K562 (cell line): Measurements from ENCODE around the gene GNRHR. TPM values are rescaled to one million over a fixed set of nuclear protein-coding genes. Genes with fewer than 3 reads are reported as not detected.

Experiments used
- E2F8 ChIP-seq: fragments of 450-650 bp; IDR thresholded peaks from 2 replicates; pipeline ENCODE4 v1.7.1; 2018; ENCODE audit warnings: mild to moderate bottlenecking, low read depth; ENCODE audit not compliant: partially characterized antibody
- EHMT2 ChIP-seq: fragments of 450-650 bp; IDR thresholded peaks from 2 replicates; pipeline ENCODE4 v1.6.1; 2018; ENCODE audit warnings: antibody characterized with exemption
- HMG20B ChIP-seq: fragments of 250-450 bp; sonication (Bioruptor Pico); IDR thresholded peaks from 2 replicates; pipeline ENCODE4 v1.5.0; 2021; ENCODE audit warnings: mild to moderate bottlenecking
- KLF10 ChIP-seq: fragments of 250-450 bp; sonication (Bioruptor Pico); IDR thresholded peaks from 2 replicates; pipeline ENCODE4 v1.6.1; 2021; ENCODE audit warnings: matching md5 sums
- MAFG ChIP-seq: fragments of 450-650 bp; conservative IDR thresholded peaks from 2 replicates; pipeline ENCODE4 v1.6.1; 2016; ENCODE audit warnings: missing genetic modification characterization, missing compliant biosample characterization
- MCM2 ChIP-seq: fragments of 450-650 bp; IDR thresholded peaks from 2 replicates; pipeline ENCODE4 v1.6.1; 2017; ENCODE audit warnings: low read depth, mild to moderate bottlenecking
- MITF ChIP-seq: IDR thresholded peaks from 2 replicates; pipeline ENCODE4 v1.6.1; 2014; ENCODE audit warnings: antibody characterized with exemption
- NFE2L1 ChIP-seq: fragments of 450-650 bp; IDR thresholded peaks from 2 replicates; pipeline ENCODE4 v1.6.1; 2016; ENCODE audit warnings: missing genetic modification characterization, low read depth, mild to moderate bottlenecking, missing compliant biosample characterization, moderate library complexity, borderline replicate concordance
- NR2C2 ChIP-seq, 2 experiments: fragments of 200-800 bp in 1 of 2; sonication (Bioruptor generic) in 1 of 2; sonication (generic) in 1 of 2; formaldehyde crosslinking in 1 of 2; IDR thresholded peaks; 2 replicates each; pipeline versions ENCODE4 v1.6.1 to v1.8.0; 2016 to 2022; ENCODE audit warnings: mild to moderate bottlenecking in 1 of 2, missing compliant biosample characterization in 1 of 2, missing genetic modification characterization in 1 of 2, missing genetic modification reagents in 1 of 2
- RAD21 ChIP-seq, 2 experiments: fragments of 250-450 bp in 1 of 2; fragments of 450-650 bp in 1 of 2; sonication (Bioruptor Pico) in 1 of 2; formaldehyde crosslinking in 1 of 2; IDR thresholded peaks in 1 of 2; conservative IDR thresholded peaks in 1 of 2; 2 replicates each; pipeline versions ENCODE4 v1.4.0 to v1.8.0; 2020 to 2022; ENCODE audit warnings: mild to moderate bottlenecking in 2 of 2, moderate library complexity in 1 of 2
- RAD51 ChIP-seq: fragments of 450-650 bp; IDR thresholded peaks from 2 replicates; pipeline ENCODE4 v1.7.1; 2016; ENCODE audit warnings: low read depth, mild to moderate bottlenecking, borderline replicate concordance
- RFX7 ChIP-seq: fragments of 250-450 bp; sonication (Bioruptor Pico); IDR thresholded peaks from 2 replicates; pipeline ENCODE4 v1.5.1; 2021; ENCODE audit warnings: mild to moderate bottlenecking
- RHOXF2B ChIP-seq: fragments of 250-450 bp; sonication (Bioruptor Pico); conservative IDR thresholded peaks from 2 replicates; pipeline ENCODE4 v1.5.1; 2021
- SIN3A ChIP-seq, 2 experiments: fragments of 150-350 bp in 1 of 2; IDR thresholded peaks; 2 replicates each; pipeline ENCODE4 v1.6.1; 2011 to 2016; ENCODE audit warnings: borderline replicate concordance in 2 of 2, low read depth in 2 of 2, low read length in 2 of 2, mild to moderate bottlenecking in 2 of 2, moderate library complexity in 2 of 2; ENCODE audit not compliant: control insufficient read depth in 1 of 2
- SRSF9 ChIP-seq: fragments of 200-400 bp; formaldehyde crosslinking; IDR thresholded peaks from 2 replicates; pipeline ENCODE4 v1.6.1; 2017; ENCODE audit warnings: low read depth, low read length, borderline replicate concordance
- ZNF41 ChIP-seq: fragments of 250-450 bp; sonication (Bioruptor Pico); conservative IDR thresholded peaks from 2 replicates; pipeline ENCODE4 v1.4.0; 2020; ENCODE audit warnings: mild to moderate bottlenecking
- polyA plus RNA-seq, 8 experiments: library from polyadenylated mRNA; depleted of rRNA in 4 of 8; stranded (reverse) in 5 of 8; unstranded in 3 of 8; fragments of >200 nt; fragmentation: Nextera tagmentation in 2 of 8; fragmentation: Illumina TruSeq in 1 of 8; extraction: Ambion mirVana in 2 of 8; extraction: Trizol in 1 of 8; gene quantifications; 2 replicates each; pipeline versions ENCODE4 v1.2.1 to v1.2.3, GENCODE V29; 2011 to 2014; ENCODE audit warnings: inconsistent platforms in 1 of 8, missing spikeins in 1 of 8
- total RNA-seq, 7 experiments: library from RNA; depleted of rRNA in 6 of 7; stranded (reverse); fragments of >200 nt in 6 of 7; fragmentation: Illumina TruSeq in 2 of 7; extraction: Trizol in 2 of 7; gene quantifications; 2 replicates each; pipeline versions ENCODE4 v1.2.1 to v1.2.3, GENCODE V29; 2011 to 2021; ENCODE audit warnings: low replicate concordance in 1 of 7
- TF ChIP-seq, protein P1 (sequence below): sonication (generic); formaldehyde crosslinking; IDR thresholded peaks from 2 replicates; pipeline ENCODE4 v1.8.0; 2022; ENCODE audit warnings: missing genetic modification reagents, mild to moderate bottlenecking, moderate library complexity, borderline replicate concordance
- TF ChIP-seq, protein P2 (sequence below), 3 experiments: fragments of 200-800 bp in 1 of 3; sonication (Bioruptor generic) in 1 of 3; sonication (generic) in 1 of 3; formaldehyde crosslinking in 1 of 3; IDR thresholded peaks; 2 replicates each; pipeline versions ENCODE4 v1.6.1 to v1.8.0; 2016 to 2022; ENCODE audit warnings: mild to moderate bottlenecking in 2 of 3, missing compliant biosample characterization in 2 of 3, missing genetic modification characterization in 2 of 3, missing genetic modification reagents in 1 of 3
- TF ChIP-seq, protein P3 (sequence below): sonication (generic); formaldehyde crosslinking; IDR thresholded peaks from 2 replicates; pipeline ENCODE4 v1.8.0; 2022; ENCODE audit warnings: missing genetic modification reagents, mild to moderate bottlenecking, borderline replicate concordance

The GNRHR gene
- total and polyA plus RNA-seq, 9 of the 15 experiments (the other 6 are each of a cell fraction or from before 2014, with no cell fraction given) = 0.06 to 0.13 TPM; not detected in 7

- no peak for TF ChIP-seq NR2C2 (CRISPR knock-in tag; IDR thresholded peaks at IDR 0.05)
- TF ChIP-seq NR2C2 (tag; IDR thresholded peaks at IDR 0.05) = no peak
- no peak for TF ChIP-seq SRSF9
- no peak for TF ChIP-seq NFE2L1
- TF ChIP-seq MAFG (tag) = no peak
- no peak for TF ChIP-seq HMG20B
- no peak for TF ChIP-seq RAD51
- no peak for TF ChIP-seq EHMT2
- no peak for TF ChIP-seq RHOXF2B (CRISPR knock-in tag)
- TF ChIP-seq RFX7 (CRISPR knock-in tag) = no peak
- TF ChIP-seq E2F8 = no peak
- no peak for TF ChIP-seq KLF10
- peak in 1 of 2 experiments; percentile 35; a peak in 2 of 4 replicates for TF ChIP-seq RAD21 (CRISPR knock-in tag; conservative IDR thresholded peaks at IDR 0.05 in 1 of 2, IDR thresholded peaks at IDR 0.05 in 1 of 2)
- TF ChIP-seq SIN3A (IDR thresholded peaks at IDR 0.05; ENCODE audit: borderline replicate concordance in 2 of 2, control insufficient read depth in 1 of 2, low read depth in 2 of 2, low read length in 2 of 2) = no peak
- TF ChIP-seq, protein P1, sequence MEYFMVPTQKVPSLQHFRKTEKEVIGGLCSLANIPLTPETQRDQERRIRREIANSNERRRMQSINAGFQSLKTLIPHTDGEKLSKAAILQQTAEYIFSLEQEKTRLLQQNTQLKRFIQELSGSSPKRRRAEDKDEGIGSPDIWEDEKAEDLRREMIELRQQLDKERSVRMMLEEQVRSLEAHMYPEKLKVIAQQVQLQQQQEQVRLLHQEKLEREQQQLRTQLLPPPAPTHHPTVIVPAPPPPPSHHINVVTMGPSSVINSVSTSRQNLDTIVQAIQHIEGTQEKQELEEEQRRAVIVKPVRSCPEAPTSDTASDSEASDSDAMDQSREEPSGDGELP (CRISPR knock-in tag) = 0 out of 2 replicates have a peak, but pooled peaks have one; percentile 22
- TF ChIP-seq, protein P2, sequence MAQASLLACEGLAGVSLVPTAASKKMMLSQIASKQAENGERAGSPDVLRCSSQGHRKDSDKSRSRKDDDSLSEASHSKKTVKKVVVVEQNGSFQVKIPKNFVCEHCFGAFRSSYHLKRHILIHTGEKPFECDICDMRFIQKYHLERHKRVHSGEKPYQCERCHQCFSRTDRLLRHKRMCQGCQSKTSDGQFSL (CRISPR knock-in tag; IDR thresholded peaks at IDR 0.05) = no peak
- TF ChIP-seq, protein P2 (tag; IDR thresholded peaks at IDR 0.05) = no peak
- TF ChIP-seq, protein P3, sequence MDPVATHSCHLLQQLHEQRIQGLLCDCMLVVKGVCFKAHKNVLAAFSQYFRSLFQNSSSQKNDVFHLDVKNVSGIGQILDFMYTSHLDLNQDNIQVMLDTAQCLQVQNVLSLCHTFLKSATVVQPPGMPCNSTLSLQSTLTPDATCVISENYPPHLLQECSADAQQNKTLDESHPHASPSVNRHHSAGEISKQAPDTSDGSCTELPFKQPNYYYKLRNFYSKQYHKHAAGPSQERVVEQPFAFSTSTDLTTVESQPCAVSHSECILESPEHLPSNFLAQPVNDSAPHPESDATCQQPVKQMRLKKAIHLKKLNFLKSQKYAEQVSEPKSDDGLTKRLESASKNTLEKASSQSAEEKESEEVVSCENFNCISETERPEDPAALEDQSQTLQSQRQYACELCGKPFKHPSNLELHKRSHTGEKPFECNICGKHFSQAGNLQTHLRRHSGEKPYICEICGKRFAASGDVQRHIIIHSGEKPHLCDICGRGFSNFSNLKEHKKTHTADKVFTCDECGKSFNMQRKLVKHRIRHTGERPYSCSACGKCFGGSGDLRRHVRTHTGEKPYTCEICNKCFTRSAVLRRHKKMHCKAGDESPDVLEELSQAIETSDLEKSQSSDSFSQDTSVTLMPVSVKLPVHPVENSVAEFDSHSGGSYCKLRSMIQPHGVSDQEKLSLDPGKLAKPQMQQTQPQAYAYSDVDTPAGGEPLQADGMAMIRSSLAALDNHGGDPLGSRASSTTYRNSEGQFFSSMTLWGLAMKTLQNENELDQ (CRISPR knock-in tag) = no peak
- no peak for TF ChIP-seq MCM2
- no peak for TF ChIP-seq ZNF41
- no peak for TF ChIP-seq MITF
Measured at GRCh38 chr4:67723949-67724348, 30.2 kb downstream of the GNRHR start (continued).
